Measurements from ENCODE around the gene ZNF74. TPM values are rescaled to one million over a fixed set of nuclear protein-coding genes. Genes with fewer than 3 reads are reported as not detected.
A peak's percentile ranks its signal among the peaks of the same experiment; 100 is the strongest.
"Not testable (repeated sequence)": the region's sequence is repeated elsewhere in the genome, so short reads cannot be mapped to it uniquely, and the experiment has no call there.

ZNF74 gene
- total and polyA plus RNA-seq, 4 donors, result 4.1 to 17.6 (median 8.6) TPM

DNA sequence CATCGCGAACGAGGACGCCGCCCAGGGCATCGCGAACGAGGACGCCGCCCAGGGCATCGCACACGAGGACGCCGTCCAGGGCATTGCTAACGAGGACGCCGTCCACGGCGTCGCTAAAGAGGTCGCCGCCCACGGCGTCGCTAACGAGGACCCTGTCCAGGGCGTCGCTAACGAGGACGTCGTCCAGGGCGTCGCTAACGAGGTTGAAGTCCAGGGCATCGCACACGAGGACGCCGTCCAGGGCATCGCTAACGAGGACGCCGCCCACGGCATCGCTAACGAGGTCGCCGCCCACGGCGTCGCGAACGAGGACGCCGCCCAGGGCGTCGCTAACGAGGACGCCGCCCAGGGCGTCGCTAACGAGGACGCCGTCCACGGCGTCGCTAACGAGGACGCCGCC is 36.0 kb upstream of the ZNF74 start:
- WGBS, 2 donors, result 95 to 96% methylated on average over 38 to 56 of the region's 70 CpGs
- not testable (repeated sequence) for DNase-seq; ATAC-seq (ENCODE audit: insufficient read depth, low FRiP score)

DNA sequence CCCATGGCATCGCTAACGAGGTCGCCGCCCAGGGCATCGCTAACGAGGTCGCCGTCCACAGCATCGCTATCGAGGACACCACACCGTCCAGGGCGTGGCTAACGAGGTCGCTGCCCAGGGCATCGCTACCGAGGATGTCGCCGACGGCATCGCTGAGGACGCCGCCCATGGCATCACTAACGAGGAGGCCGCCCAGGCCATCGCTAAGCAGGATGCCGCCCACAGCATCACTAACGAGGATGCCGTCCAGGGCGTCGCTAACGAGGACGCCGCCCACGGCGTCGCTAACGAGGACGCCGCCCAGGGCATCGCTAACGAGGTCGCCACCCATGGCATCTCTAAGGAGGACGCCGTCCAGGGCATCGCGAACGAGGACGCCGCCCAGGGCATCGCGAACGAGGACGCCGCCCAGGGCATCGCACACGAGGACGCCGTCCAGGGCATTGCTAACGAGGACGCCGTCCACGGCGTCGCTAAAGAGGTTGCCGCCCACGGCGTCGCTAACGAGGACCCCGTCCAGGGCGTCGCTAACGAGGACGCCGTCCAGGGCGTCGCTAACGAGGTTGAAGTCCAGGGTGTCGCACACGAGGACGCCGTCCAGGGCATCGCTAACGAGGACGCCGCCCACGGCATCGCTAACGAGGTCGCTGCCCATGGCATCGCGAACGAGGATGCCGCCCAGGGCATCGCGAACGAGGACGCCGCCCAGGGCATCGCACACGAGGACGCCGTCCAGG is 35.3 kb upstream of the ZNF74 start:
- 96 to 97% methylated on average over 88 to 95 of the region's 103 CpGs for WGBS, 2 donors
- H3K4me1 ChIP-seq (ENCODE audit: control insufficient read depth in 5 of 5, insufficient read depth in 5 of 5, low read length in 5 of 5); H3K4me3 ChIP-seq; ATAC-seq (ENCODE audit: insufficient read depth, low FRiP score); H3K36me3 ChIP-seq (ENCODE audit: control insufficient read depth in 4 of 4, insufficient read depth in 4 of 4, low read length in 4 of 4); DNase-seq; H3K9ac ChIP-seq (ENCODE audit: insufficient read depth in 1 of 2, low read length in 2 of 2); H3K27ac ChIP-seq (ENCODE audit: low read depth in 1 of 2, low read length in 1 of 2); H3K9me3 ChIP-seq (ENCODE audit: control insufficient read depth in 4 of 4, insufficient read depth in 3 of 4, low read length in 3 of 4); H3K27me3 ChIP-seq (ENCODE audit: control insufficient read depth in 3 of 3, insufficient read depth in 3 of 3, low read length in 2 of 3): not testable (repeated sequence)

More for the DNA sequence above, 36.0 kb upstream of the ZNF74 start:
- not testable (repeated sequence) for H3K27ac ChIP-seq (ENCODE audit: low read depth in 1 of 2, low read length in 1 of 2); H3K9ac ChIP-seq (ENCODE audit: insufficient read depth in 1 of 2, low read length in 2 of 2); H3K36me3 ChIP-seq (ENCODE audit: control insufficient read depth in 4 of 4, insufficient read depth in 4 of 4, low read length in 4 of 4); H3K27me3 ChIP-seq (ENCODE audit: control insufficient read depth in 3 of 3, insufficient read depth in 3 of 3, low read length in 2 of 3); H3K4me1 ChIP-seq (ENCODE audit: control insufficient read depth in 5 of 5, insufficient read depth in 5 of 5, low read length in 5 of 5); H3K9me3 ChIP-seq (ENCODE audit: control insufficient read depth in 4 of 4, insufficient read depth in 3 of 4, low read length in 3 of 4); H3K4me3 ChIP-seq

DNA sequence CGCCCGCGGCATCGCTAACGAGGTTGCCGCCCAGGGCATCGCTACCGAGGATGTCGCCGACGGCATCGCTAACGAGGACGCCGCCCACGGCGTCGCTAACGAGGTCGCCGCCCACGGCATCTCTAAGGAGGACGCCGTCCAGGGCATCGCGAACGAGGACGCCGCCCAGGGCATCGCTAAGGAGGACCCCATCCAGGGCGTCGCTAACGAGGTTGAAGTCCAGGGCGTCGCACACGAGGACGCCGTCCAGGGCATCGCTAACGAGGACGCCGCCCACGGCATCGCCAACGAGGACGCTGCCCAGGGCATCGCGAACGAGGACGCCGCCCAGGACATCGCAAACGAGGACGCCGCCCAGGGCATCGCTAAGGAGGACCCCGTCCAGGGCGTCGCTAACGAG is 33.7 kb upstream of the ZNF74 start:
- H3K27me3 ChIP-seq (ENCODE audit: control insufficient read depth in 3 of 3, insufficient read depth in 3 of 3, low read length in 2 of 3); DNase-seq; H3K36me3 ChIP-seq (ENCODE audit: control insufficient read depth in 4 of 4, insufficient read depth in 4 of 4, low read length in 4 of 4); H3K9me3 ChIP-seq (ENCODE audit: control insufficient read depth in 4 of 4, insufficient read depth in 3 of 4, low read length in 3 of 4); H3K9ac ChIP-seq (ENCODE audit: insufficient read depth in 1 of 2, low read length in 2 of 2); H3K4me3 ChIP-seq; H3K27ac ChIP-seq (ENCODE audit: low read depth in 1 of 2, low read length in 1 of 2); H3K4me1 ChIP-seq (ENCODE audit: control insufficient read depth in 5 of 5, insufficient read depth in 5 of 5, low read length in 5 of 5); ATAC-seq (ENCODE audit: insufficient read depth, low FRiP score): not testable (repeated sequence)
- 94% methylated on average over 59 to 60 of the region's 60 CpGs for WGBS, 2 donors

DNA sequence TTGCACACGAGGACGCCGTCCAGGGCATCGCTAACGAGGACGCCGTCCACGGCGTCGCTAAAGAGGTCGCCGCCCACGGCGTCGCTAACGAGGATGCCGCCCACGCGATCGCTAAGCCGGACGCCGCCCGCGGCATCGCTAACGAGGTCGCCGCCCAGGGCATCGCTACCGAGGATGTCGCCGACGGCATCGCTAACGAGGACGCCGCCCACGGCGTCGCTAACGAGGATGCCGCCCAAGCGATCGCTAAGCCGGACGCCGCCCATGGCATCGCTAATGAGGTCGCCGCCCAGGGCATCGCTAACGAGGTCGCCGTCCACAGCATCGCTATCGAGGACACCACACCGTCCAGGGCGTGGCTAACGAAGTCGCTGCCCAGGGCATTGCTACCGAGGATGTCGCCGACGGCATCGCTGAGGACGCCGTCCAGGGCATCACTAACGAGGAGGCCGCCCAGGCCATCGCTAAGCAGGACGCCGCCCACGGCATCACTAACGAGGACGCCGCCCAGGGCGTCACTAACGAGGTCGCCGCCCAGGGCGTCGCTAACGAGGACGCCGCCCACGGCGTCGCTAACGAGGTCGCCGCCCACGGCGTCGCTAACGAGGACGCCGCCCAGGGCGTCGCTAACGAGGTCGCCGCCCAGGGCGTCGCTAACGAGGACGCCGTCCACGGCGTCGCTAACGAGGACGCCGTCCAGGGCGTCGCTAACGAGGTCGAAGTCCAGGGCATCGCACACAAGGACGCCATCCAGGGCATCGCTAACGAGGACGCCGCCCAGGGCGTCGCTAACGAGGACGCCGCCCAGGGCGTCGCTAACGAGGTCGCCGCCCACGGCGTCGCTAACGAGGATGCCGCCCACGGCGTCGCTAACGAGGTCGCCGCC is 32.8 kb upstream of the ZNF74 start:
- not testable (repeated sequence) for H3K4me3 ChIP-seq; DNase-seq; ATAC-seq (ENCODE audit: insufficient read depth, low FRiP score); H3K9me3 ChIP-seq (ENCODE audit: control insufficient read depth in 4 of 4, insufficient read depth in 3 of 4, low read length in 3 of 4); H3K27ac ChIP-seq (ENCODE audit: low read depth in 1 of 2, low read length in 1 of 2); H3K36me3 ChIP-seq (ENCODE audit: control insufficient read depth in 4 of 4, insufficient read depth in 4 of 4, low read length in 4 of 4); H3K9ac ChIP-seq (ENCODE audit: insufficient read depth in 1 of 2, low read length in 2 of 2); H3K27me3 ChIP-seq (ENCODE audit: control insufficient read depth in 3 of 3, insufficient read depth in 3 of 3, low read length in 2 of 3); H3K4me1 ChIP-seq (ENCODE audit: control insufficient read depth in 5 of 5, insufficient read depth in 5 of 5, low read length in 5 of 5)
- WGBS, 2 donors, result 95 to 97% methylated on average over 116 to 144 of the region's 145 CpGs

DNA sequence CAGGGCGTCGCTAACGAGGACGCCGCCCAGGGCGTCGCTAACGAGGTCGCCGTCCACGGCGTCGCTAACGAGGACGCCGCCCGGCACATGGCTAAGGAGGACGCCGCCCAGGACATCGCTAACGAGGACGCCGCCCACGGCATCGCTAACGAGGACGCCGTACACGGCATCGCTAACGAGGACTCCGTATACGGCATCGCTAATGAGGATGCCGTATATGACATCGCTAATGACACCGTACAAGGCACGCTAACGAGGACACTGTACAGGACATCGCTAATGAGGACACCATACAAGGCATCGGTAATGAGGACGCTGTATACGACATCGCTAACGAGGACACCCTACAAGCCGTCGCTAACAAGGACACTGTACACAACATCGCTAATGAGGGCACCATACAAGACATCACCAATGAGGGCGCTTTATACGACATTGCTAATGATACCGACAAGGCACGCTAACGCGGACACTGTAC is 32.2 kb upstream of the ZNF74 start:
- not testable (repeated sequence) for H3K4me1 ChIP-seq (ENCODE audit: control insufficient read depth in 5 of 5, insufficient read depth in 5 of 5, low read length in 5 of 5); DNase-seq; H3K9me3 ChIP-seq (ENCODE audit: control insufficient read depth in 4 of 4, insufficient read depth in 3 of 4, low read length in 3 of 4); ATAC-seq (ENCODE audit: insufficient read depth, low FRiP score); H3K4me3 ChIP-seq; H3K27me3 ChIP-seq (ENCODE audit: control insufficient read depth in 3 of 3, insufficient read depth in 3 of 3, low read length in 2 of 3); H3K9ac ChIP-seq (ENCODE audit: insufficient read depth in 1 of 2, low read length in 2 of 2); H3K27ac ChIP-seq (ENCODE audit: low read depth in 1 of 2, low read length in 1 of 2); H3K36me3 ChIP-seq (ENCODE audit: control insufficient read depth in 4 of 4, insufficient read depth in 4 of 4, low read length in 4 of 4)
- WGBS, 2 donors, result 94 to 98% methylated on average over 54 of the region's 54 CpGs

DNA sequence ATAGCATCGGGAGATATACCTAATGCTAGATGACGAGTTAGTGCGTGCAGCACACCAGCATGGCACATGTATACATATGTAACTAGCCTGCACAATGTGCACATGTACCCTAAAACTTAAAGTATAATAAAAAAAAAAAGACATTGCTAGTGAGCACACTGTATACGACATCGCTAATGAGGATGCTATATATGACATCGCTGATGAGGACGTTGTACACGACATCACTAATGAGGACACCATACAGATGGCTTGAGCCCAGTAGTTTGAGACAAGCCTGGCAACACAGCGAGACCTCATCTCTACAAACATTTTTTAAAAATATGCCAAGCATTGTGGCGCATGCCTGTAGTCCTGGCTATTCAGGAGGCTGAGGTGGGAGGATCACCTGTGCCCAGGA is 31.5 kb upstream of the ZNF74 start:
- DNase-seq; H3K36me3 ChIP-seq (ENCODE audit: control insufficient read depth in 4 of 4, insufficient read depth in 4 of 4, low read length in 4 of 4); H3K4me1 ChIP-seq (ENCODE audit: control insufficient read depth in 5 of 5, insufficient read depth in 5 of 5, low read length in 5 of 5); ATAC-seq (ENCODE audit: insufficient read depth, low FRiP score); H3K9me3 ChIP-seq (ENCODE audit: control insufficient read depth in 4 of 4, insufficient read depth in 3 of 4, low read length in 3 of 4); H3K27ac ChIP-seq (ENCODE audit: low read depth in 1 of 2, low read length in 1 of 2); H3K4me3 ChIP-seq; H3K9ac ChIP-seq (ENCODE audit: insufficient read depth in 1 of 2, low read length in 2 of 2); H3K27me3 ChIP-seq (ENCODE audit: control insufficient read depth in 3 of 3, insufficient read depth in 3 of 3, low read length in 2 of 3): not testable (repeated sequence)
- 95 to 96% methylated on average over 10 of the region's 10 CpGs for WGBS, 2 donors

DNA sequence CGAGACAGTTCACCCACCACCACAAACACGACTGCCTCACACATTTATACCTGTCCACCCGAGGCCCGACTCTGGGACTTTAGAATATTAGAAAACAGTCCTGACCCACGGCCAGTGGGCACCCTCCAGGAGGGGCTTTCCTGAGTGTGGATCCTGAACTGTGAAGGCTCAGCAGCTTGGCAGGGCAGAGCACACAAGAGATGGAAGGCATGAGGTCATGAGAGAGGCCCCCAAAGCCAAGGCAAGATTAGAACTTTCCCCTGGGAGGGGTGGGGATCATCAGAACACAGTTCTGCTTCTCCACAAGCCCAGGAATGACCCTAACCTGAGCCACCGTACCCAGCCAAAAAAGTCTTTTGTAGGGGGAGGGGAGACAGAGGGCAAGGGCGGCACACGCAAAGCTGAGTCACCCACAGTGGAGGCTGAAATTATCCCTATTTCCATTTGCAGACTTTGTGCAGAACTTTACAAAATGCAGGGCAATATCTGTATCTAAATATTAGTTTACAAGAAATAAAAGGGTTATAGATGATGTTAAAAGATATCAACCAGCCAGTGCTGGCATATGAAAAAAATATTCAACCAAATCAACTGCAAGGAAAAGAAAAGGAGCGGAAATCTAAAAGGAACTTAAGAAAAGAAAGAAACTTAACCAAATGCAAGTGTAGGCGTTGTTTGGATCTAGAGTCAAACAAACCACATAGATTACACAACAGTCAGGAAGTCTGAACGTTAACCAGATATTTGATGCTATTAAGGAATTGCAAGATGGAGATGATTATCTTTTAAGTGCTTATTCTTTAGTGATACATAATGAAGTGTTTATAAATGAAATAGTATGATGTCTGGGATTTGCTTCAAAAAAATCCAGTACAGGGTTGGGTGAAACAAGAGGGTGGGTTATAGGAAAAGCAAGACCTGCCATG is 29.4 kb upstream of the ZNF74 start:
- ATAC-seq (ENCODE audit: insufficient read depth, low FRiP score); H3K4me1 ChIP-seq (ENCODE audit: control insufficient read depth in 5 of 5, insufficient read depth in 5 of 5, low read length in 5 of 5); H3K27me3 ChIP-seq (ENCODE audit: control insufficient read depth in 3 of 3, insufficient read depth in 3 of 3, low read length in 2 of 3); H3K27ac ChIP-seq (ENCODE audit: low read depth in 1 of 2, low read length in 1 of 2); H3K4me3 ChIP-seq; H3K9me3 ChIP-seq (ENCODE audit: control insufficient read depth in 4 of 4, insufficient read depth in 3 of 4, low read length in 3 of 4); H3K36me3 ChIP-seq (ENCODE audit: control insufficient read depth in 4 of 4, insufficient read depth in 4 of 4, low read length in 4 of 4); H3K9ac ChIP-seq (ENCODE audit: insufficient read depth in 1 of 2, low read length in 2 of 2): not testable (repeated sequence)
- 49 to 51% methylated on average over 11 of the region's 11 CpGs for WGBS, 2 donors
- peak in 2 of 3 donors; percentile 32 to 53 for DNase-seq
